Activated effector memory CD4-positive, alpha-beta T cell treated with Interleukin-2 at 50 U/mL for 16 hours (primary cell): Measurements from ENCODE around the gene GNPAT.
"Not testable (repeated sequence)": the region's sequence is repeated elsewhere in the genome, so short reads cannot be mapped to it uniquely, and the experiment has no call there.

ENCODE experiments used
- DNase-seq: peaks from one replicate; pipeline ENCODE4 v3.0.0-alpha.2; 2020

The GNPAT gene

GRCh38 chr1:231240883-231241735 is at the start of gene GNPAT:
GNPAT (plus strand) TSS chr1:231241212; CDS start chr1:231241379, 167 bp downstream.
- peak; percentile 87 for DNase-seq

- DNase-seq = no peak
Observed at GRCh38 chr1:231192620-231193163, 48.3 kb upstream of the GNPAT start.

DNA sequence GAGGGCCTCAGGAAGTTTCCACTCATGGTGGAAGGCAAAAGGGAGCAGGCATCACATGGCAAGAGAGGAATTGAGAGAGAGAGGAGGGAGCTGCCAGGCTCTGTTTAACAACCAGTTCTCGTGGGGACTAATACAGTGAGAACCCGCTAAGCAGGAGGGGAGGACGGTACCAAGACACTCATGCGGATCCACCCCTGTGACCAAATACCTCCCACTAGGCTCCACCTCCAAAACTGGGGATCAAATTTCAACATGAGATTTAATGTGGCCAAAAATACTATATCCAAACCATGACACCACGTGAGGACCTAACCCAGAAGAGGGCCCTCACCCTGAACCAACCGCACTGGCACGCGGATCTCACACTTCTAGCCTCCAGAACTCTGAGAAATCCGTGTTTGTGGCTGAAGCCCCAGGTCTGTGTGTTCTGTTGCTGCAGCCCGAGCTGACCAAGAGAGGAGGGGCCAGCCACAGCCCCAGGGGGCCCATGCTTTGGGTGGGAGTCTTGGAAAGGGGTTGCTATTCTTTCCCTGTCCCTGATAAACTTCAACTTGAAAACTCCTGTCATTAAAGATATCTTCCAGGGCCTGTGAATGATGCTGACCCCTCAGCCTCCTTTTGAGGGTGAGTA is 47.2 kb upstream of the GNPAT start:
- no peak for DNase-seq

DNA sequence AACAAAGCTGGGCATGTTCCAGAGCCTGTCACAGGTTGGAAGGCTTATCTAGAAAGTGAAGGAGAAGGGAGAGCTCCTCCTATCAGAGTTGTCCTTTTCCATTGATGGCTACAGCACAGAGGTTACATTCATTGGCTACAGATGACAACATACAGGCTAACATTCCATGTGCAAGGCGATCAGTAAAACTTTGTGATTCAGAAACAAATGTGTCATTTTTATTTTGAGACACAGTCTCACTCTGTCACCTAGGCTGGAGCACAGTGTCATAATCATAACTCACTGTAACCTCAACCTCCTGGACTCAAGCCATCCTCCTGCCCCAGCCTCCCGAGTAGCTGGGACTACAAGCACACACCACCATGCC is 46.6 kb upstream of the GNPAT start:
- no peak for DNase-seq

- DNase-seq = no peak
Observed at GRCh38 chr1:231194843-231195516, 46.0 kb upstream of the GNPAT start.

- DNase-seq = no peak
Observed at GRCh38 chr1:231196307-231196706, 44.7 kb upstream of the GNPAT start.

- DNase-seq = no peak
Observed at GRCh38 chr1:231196728-231197127, 44.3 kb upstream of the GNPAT start.

DNA sequence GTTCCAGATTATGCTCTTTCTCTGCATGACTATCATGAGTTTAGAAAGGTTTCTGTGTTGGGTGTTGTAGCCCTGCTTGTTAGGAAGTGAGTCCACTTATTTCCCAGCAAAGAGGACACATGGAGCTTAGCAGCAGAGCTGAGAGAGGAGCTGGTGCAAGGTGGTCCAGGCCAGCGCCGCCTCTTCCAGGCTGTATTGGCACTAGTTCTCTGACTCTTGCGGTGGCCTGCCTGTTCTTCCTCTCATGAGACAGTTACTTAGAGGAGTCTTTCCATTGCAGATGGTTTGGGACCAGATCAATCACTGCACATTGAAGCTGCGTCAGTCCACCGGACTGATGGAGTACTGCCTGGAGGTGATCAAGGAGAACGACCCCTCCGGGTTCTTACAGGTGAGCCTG is 41.1 kb upstream of the GNPAT start:
- no peak for DNase-seq

GRCh38 chr1:231200388-231201031 is 40.5 kb upstream of the GNPAT start:
- DNase-seq = no peak

GRCh38 chr1:231201375-231201978 is 39.5 kb upstream of the GNPAT start:
- no peak for DNase-seq

DNA sequence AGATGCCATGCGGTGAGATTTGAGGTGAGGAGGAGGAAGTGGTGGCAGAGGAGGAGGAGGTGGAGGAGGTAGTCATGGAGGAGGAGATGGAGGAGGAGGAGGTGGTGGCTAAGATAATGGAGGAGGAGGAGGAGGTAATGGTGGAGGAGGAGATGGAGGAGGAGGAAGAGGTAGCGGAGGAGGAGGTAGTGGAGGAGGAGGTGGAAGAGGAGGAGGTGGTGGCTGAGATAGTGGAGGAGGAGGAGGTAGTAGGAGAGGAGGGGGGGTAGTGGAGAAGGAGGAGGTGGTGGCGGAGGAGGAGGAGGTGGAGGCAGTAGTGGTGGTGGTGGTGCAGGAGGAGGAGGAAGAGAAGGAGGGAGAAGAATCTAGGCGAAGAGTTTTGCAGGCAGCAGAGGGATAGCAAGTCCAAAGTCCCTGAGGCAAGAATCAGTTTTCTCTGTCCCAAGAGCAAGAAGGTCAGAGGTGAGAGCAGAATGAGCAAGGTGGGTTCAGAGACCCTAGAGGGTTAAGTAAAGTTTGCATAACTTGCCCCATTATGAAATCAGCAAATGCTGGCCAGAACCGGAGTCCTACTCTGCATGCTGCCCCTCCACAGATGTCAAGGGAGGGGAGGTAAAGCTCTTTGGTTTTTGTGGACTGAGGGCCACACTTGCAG is 38.9 kb upstream of the GNPAT start:
- no peak for DNase-seq

GRCh38 chr1:231203259-231204057 is 37.6 kb upstream of the GNPAT start:
- no peak for DNase-seq

DNA sequence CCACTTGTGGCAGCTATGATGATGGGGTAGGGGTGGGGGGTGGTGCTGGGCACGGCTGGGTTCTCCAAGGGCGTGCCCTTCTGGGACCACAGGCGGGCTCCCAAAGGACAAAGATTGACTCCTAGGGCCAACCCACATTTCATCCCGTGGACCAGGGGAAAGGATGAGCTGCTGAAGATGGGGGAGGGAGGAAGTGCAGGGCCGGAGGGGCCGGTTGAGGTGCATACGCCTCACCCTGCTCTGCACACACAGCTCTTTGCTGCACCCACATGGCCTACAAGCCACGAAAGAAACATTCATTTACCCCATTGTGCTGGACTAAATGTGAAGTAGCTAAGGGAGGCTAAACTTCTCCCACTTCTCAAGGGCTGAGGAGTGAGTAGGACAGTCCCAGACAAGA is 34.2 kb upstream of the GNPAT start:
- DNase-seq = no peak

DNA sequence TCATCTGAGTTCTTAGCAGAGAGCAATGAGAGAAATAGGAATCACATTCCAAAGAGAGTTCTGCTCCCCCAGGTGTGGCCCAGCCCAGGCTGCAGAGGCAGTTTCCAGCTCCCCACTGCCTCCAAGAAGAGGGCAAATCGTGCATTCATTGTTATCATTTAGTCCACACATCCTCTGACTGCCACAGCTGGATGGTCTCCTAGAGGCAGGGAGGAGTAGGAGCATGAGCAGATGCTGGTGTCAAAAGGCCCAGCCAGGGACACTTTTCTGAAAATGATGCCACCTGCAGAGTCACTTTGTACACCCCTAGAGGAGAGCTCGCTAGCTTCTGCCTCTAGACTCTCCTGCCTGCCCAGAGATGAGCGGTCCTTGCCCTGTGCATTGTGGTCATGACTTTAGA is 33.6 kb upstream of the GNPAT start:
- DNase-seq = no peak

- no peak for DNase-seq
Observed at GRCh38 chr1:231208980-231209379, 32.0 kb upstream of the GNPAT start.

GRCh38 chr1:231209531-231209930 is 31.5 kb upstream of the GNPAT start:
- no peak for DNase-seq

- no peak for DNase-seq
Observed at GRCh38 chr1:231210126-231210525, 30.9 kb upstream of the GNPAT start.

DNA sequence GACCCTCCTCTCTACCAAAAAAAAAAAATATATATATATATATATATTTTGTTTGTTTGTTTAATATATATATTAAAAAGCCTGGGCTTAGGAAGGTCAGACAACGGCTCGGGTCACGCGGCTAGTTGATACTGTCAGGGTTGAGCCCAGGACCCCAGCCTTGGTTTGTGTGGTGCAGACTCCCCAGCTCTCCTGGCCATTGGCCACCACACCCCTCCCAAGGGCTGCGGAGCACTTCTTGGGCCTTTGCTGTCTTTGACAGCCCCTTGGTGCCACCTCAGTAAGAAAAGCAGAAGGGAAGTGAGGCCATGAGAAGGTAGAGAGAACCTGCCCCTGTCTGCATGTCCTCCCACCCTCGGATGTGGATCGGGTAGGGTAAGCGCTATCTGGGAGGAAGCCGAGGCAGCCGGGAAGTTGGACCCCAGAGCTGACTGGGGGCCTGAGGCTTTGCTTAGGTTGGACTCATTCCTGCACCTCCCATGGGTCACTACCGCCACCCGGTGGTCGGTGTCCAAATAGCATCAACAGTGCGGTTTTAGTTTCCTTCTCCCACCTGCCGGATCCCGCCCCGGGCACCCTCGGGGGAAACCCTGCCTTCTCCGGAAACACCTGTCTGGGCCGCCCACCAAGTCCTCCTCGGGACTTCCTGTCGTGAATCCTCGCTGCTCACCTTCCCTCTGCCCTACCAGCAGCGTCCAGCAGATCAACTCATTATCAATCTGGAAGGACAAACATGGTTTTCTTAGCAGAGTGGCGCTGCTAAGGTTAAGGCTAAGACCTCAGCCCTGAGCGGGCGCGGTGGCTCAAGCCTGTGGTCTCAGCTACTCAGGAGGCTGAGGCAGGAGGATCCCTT is 29.8 kb upstream of the GNPAT start:
- DNase-seq = peak; percentile 78

GRCh38 chr1:231212301-231212700 is 28.7 kb upstream of the GNPAT start:
- not testable (repeated sequence) for DNase-seq
